Activated CD4-positive, alpha-beta T cell treated with anti-CD3 and anti-CD28 coated beads, Interleukin-2, amount 10 ng/mL, durations not matched to agents 7 days and 5 days (primary cell): ENCODE data around the gene SEPHS2. TPM values are rescaled to one million over a fixed set of nuclear protein-coding genes. Genes with fewer than 3 reads are reported as not detected.
A peak's percentile ranks its signal among the peaks of the same experiment; 100 is the strongest.

ENCODE experiments used
- CTCF ChIA-PET: fragments of 350-600 bp; sonication (Branson Sonifier 250); formaldehyde crosslinking; loops from one replicate; lab custom pipeline; 2021; ENCODE audit warnings: antibody characterized with exemption; lab: Charles Lee
- POLR2A ChIA-PET: fragments of 350-600 bp; sonication (Branson Sonifier 250); formaldehyde crosslinking; loops from one replicate; lab custom pipeline; 2021; ENCODE audit warnings: antibody characterized with exemption; lab: Charles Lee
- DNase-seq: peaks from one replicate; pipeline ENCODE4 v3.0.0-alpha.2; 2020
- H3K27ac Mint-ChIP-seq: one replicate; pipeline ENCODE4 v1.8.0; 2021; ENCODE audit warnings: mild to moderate bottlenecking, moderate library complexity, mixed read lengths
- H3K27me3 Mint-ChIP-seq: one replicate; pipeline ENCODE4 v1.8.0; 2021; ENCODE audit warnings: mixed read lengths
- H3K36me3 Mint-ChIP-seq: one replicate; pipeline ENCODE4 v1.8.0; 2021; ENCODE audit warnings: low read depth, mixed read lengths
- H3K4me1 Mint-ChIP-seq: one replicate; pipeline ENCODE4 v1.8.0; 2021; ENCODE audit warnings: mixed read lengths
- H3K4me3 Mint-ChIP-seq: one replicate; pipeline ENCODE4 v1.8.0; 2021; ENCODE audit warnings: mild to moderate bottlenecking, moderate library complexity, mixed read lengths
- H3K9me3 Mint-ChIP-seq: one replicate; pipeline ENCODE4 v1.8.0; 2021; ENCODE audit warnings: mixed read lengths
- total RNA-seq, 2 experiments: library from RNA; stranded (reverse); gene quantifications; one replicate each; pipeline ENCODE4 v1.2.3, GENCODE V29; 2021

Gene SEPHS2
- total RNA-seq, 2 experiments from 2014 or later = 52.2 to 58.9 TPM

GRCh38 chr16:30418350-30419181 is 27.1 kb downstream of the SEPHS2 start:
- ChIA-PET POLR2A (interaction anchor here (0.5 to 1.5 kb wide), 6 partner anchors 8 to 192 kb away, joined by 3 to 6 read pairs (median 3); partner anchors contain the start of genes DCTPP1, ZNF689 and ZNF747), CTCF (interaction anchor here (0.6 to 5.5 kb wide), 14 partner anchors 9 to 327 kb away, joined by 3 to 47 read pairs (median 4); partner anchors contain the start of genes DCTPP1 and ZNF771)
- Mint-ChIP-seq H3K36me3 (peaks cover 21% of the 10 kb centered on the region), H3K4me3 (peak overlapping the region; percentile 59), H3K27ac (peak overlapping the region; percentile 78), H3K27me3 (no peaks in the 10 kb centered on the region), H3K9me3 (no peaks in the 10 kb centered on the region), H3K4me1 (peaks cover 35% of the 10 kb centered on the region)
- no peak for DNase-seq

GRCh38 chr16:30417529-30418349 is 27.9 kb downstream of the SEPHS2 start:
- Mint-ChIP-seq H3K27ac (peak overlapping the region; percentile 31), H3K4me3 (peak overlapping the region; percentile 59), H3K4me1 (peaks cover 35% of the 10 kb centered on the region)

GRCh38 chr16:30416624-30417528 is 28.8 kb downstream of the SEPHS2 start:
- peaks cover 17% of the 10 kb centered on the region for H3K36me3 Mint-ChIP-seq
- POLR2A ChIA-PET = interaction anchor here (0.6 to 1.5 kb wide), 6 partner anchors 13 to 194 kb away, joined by 3 to 6 read pairs (median 3); partner anchors contain the start of genes DCTPP1 and ZNF689
- peak overlapping the region; percentile 6 for H3K27ac Mint-ChIP-seq
- CTCF ChIA-PET = interaction anchor here (0.8 to 5.5 kb wide), 13 partner anchors 9 to 326 kb away, joined by 3 to 47 read pairs (median 4); partner anchors contain the start of genes DCTPP1 and ZNF771
- peak overlapping the region; percentile 31 for H3K4me3 Mint-ChIP-seq
- DNase-seq = no peak
- H3K9me3 Mint-ChIP-seq = no peaks in the 10 kb centered on the region
- peaks cover 39% of the 10 kb centered on the region for H3K4me1 Mint-ChIP-seq
- no peaks in the 10 kb centered on the region for H3K27me3 Mint-ChIP-seq

More at GRCh38 chr16:30417529-30418349, 27.9 kb downstream of the SEPHS2 start:
- no peaks in the 10 kb centered on the region for H3K27me3 Mint-ChIP-seq
- DNase-seq = peak; percentile 90
- POLR2A ChIA-PET = interaction anchor here (0.5 to 1.5 kb wide), 9 partner anchors 9 to 193 kb away, joined by 3 to 6 read pairs (median 3); partner anchors contain the start of genes DCTPP1, ZNF689 and ZNF747
- H3K9me3 Mint-ChIP-seq = no peaks in the 10 kb centered on the region
- peaks cover 17% of the 10 kb centered on the region for H3K36me3 Mint-ChIP-seq
- CTCF ChIA-PET = interaction anchor here (0.6 to 5.5 kb wide), 15 partner anchors 10 to 327 kb away, joined by 3 to 47 read pairs (median 3); partner anchors contain the start of genes DCTPP1 and ZNF771

GRCh38 chr16:30416047-30416603 is 29.5 kb downstream of the SEPHS2 start:
- Mint-ChIP-seq H3K27me3 (no peaks in the 10 kb centered on the region), H3K4me1 (peaks cover 37% of the 10 kb centered on the region), H3K4me3 (no peak overlapping the region), H3K9me3 (no peaks in the 10 kb centered on the region), H3K27ac (no peak overlapping the region), H3K36me3 (peaks cover 12% of the 10 kb centered on the region)
- no peak for DNase-seq
- ChIA-PET POLR2A (no interaction called here), CTCF (interaction anchor here (0.6 to 5.5 kb wide), 7 partner anchors 8 to 309 kb away, joined by 3 to 47 read pairs (median 3); partner anchors contain the start of genes ZNF48 and ZNF771)

- Mint-ChIP-seq H3K4me3 (no peak overlapping the region), H3K27me3 (no peaks in the 10 kb centered on the region), H3K4me1 (peaks cover 41% of the 10 kb centered on the region), H3K36me3 (peaks cover 2% of the 10 kb centered on the region), H3K9me3 (no peaks in the 10 kb centered on the region), H3K27ac (no peak overlapping the region)
- ChIA-PET CTCF (interaction anchor here (0.6 to 1.3 kb wide), 3 partner anchors 15 to 322 kb away, joined by 3 read pairs; partner anchors contain the start of gene TBX6), POLR2A (no interaction called here)
- DNase-seq = no peak
These were observed 31.5 kb downstream of the SEPHS2 start for GRCh38 chr16:30414159-30414558.

- peaks cover 40% of the 10 kb centered on the region for H3K4me1 Mint-ChIP-seq
- H3K27me3 Mint-ChIP-seq = no peaks in the 10 kb centered on the region
- no peaks in the 10 kb centered on the region for H3K9me3 Mint-ChIP-seq
- peaks cover 2% of the 10 kb centered on the region for H3K36me3 Mint-ChIP-seq
- no peak overlapping the region for H3K4me3 Mint-ChIP-seq
- ChIA-PET CTCF (interaction anchor here (0.9 to 1.3 kb wide), 2 partner anchors 14 to 17 kb away, joined by 3 read pairs; partner anchors contain the start of gene DCTPP1), POLR2A (no interaction called here)
- DNase-seq = no peak
- H3K27ac Mint-ChIP-seq = no peak overlapping the region
These were observed 32.4 kb downstream of the SEPHS2 start for GRCh38 chr16:30413112-30413806.

GRCh38 chr16:30409125-30410060 is 36.3 kb downstream of the SEPHS2 start:
- DNase-seq = peak; percentile 94
- Mint-ChIP-seq H3K4me1 (peaks cover 31% of the 10 kb centered on the region), H3K27ac (peak overlapping the region; percentile 69), H3K36me3 (peaks cover 2% of the 10 kb centered on the region), H3K9me3 (no peaks in the 10 kb centered on the region), H3K4me3 (peak overlapping the region; percentile 87), H3K27me3 (peaks cover under 1% of the 10 kb centered on the region)
- CTCF ChIA-PET = interaction anchor here (0.5 to 4.5 kb wide), 43 partner anchors 8 to 801 kb away, joined by 3 to 47 read pairs (median 4); partner anchors contain the start of genes DCTPP1, SEPTIN1, TBX6 and ZNF48
- POLR2A ChIA-PET = interaction anchor here (0.6 to 1.0 kb wide), 2 partner anchors 74 to 228 kb away, joined by 3 read pairs; no protein-coding TSS in a partner anchor

- H3K27me3 Mint-ChIP-seq = peaks cover 6% of the 10 kb centered on the region
- H3K36me3 Mint-ChIP-seq = peaks cover 2% of the 10 kb centered on the region
- no peaks in the 10 kb centered on the region for H3K9me3 Mint-ChIP-seq
- peak overlapping the region; percentile 75 for H3K27ac Mint-ChIP-seq
- ChIA-PET POLR2A (interaction anchor here (1.0 kb wide), 1 partner anchor 73 kb away, joined by 5 read pairs; no protein-coding TSS in a partner anchor), CTCF (interaction anchor here (0.5 to 4.5 kb wide), 11 partner anchors 9 to 346 kb away, joined by 3 to 47 read pairs (median 5); partner anchors contain the start of genes DCTPP1, SEPTIN1 and ZNF48)
- DNase-seq = no peak
- H3K4me1 Mint-ChIP-seq = peaks cover 31% of the 10 kb centered on the region
- peak overlapping the region; percentile 87 for H3K4me3 Mint-ChIP-seq
These were observed 37.7 kb downstream of the SEPHS2 start for GRCh38 chr16:30407804-30408534.

- H3K36me3 Mint-ChIP-seq = peaks cover 2% of the 10 kb centered on the region
- peak within 1 kb of the TSS; percentile 87 for H3K4me3 Mint-ChIP-seq
- H3K27ac Mint-ChIP-seq = peak within 1 kb of the TSS; percentile 94
- no peaks in the 10 kb centered on the region for H3K9me3 Mint-ChIP-seq
- ChIA-PET POLR2A (interaction anchor here (0.5 to 1.0 kb wide), 2 partner anchors 22 to 72 kb away, joined by 3 to 5 read pairs; no protein-coding TSS in a partner anchor), CTCF (interaction anchor here (0.5 to 4.5 kb wide), 11 partner anchors 9 to 335 kb away, joined by 3 to 47 read pairs (median 5); partner anchors contain the start of genes DCTPP1, SEPTIN1 and ZNF48)
- H3K27me3 Mint-ChIP-seq = peaks cover 6% of the 10 kb centered on the region
- peak; percentile 91 for DNase-seq
- peaks cover 30% of the 10 kb centered on the region for H3K4me1 Mint-ChIP-seq
These were observed 38.4 kb downstream of the SEPHS2 start, which contains the start of gene ZNF771 for GRCh38 chr16:30407102-30407803. TSS of gene ZNF771 (plus strand) at chr16:30407606. CDS start at chr16:30408054, 448 bp downstream.
